ENCODE data around the gene CPXM1. TPM values are rescaled to one million over a fixed set of nuclear protein-coding genes. Genes with fewer than 3 reads are reported as not detected.
A peak's percentile ranks its signal among the peaks of the same experiment; 100 is the strongest.

CPXM1 gene
- 0.10 TPM for total RNA-seq

DNA sequence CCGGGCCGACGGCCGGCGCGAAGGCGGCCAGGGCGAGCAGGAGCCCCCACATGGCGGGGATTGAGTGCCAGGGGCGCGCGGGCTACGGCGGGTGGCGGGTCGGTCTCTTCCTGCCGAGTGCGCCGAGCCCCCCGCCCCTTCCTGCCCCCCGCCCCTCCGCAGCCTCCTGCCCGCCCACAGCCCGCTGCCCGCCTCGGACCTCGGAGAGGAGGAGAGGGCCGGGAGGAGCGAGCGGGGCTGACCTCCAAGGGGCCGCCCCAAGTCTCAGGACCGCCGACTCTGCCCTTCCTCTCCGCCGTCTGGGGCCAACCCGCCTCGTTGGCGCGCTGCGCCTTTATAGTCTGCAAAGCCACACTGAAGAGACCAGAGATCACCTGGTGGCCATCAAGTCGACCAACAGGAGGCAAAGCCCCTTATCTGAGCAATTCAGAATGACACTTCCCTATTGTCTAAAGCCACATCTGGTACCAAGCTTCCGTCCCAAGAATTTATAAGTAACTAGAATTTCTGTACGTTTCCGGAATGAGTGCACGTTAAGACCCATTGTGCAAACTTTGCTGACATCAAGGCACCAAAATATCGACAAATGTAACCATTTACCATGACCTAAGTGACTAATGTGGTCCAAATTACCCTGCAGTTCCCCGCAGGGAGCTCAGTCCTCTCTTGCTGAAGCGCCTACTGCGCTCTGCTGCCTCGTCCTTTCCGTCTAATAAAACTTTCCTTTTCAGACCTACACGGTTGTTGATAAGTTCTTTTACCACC is at the start of gene CPXM1:
TSS of gene CPXM1 (minus strand) at position 107 of the 765 bp plus-strand sequence. CDS start at position 52, 55 bp downstream.
- peak within 1 kb of the TSS; percentile 28 for H3K4me3 ChIP-seq (ENCODE audit: low read length)
- peaks cover 44% of the 10 kb centered on the region for H3K27me3 ChIP-seq (ENCODE audit: insufficient read depth, low read length)
- H3K4me1 ChIP-seq (ENCODE audit: insufficient read depth, low read length): peaks cover 24% of the 10 kb centered on the region
- no peaks in the 10 kb centered on the region for H3K9me3 ChIP-seq (ENCODE audit: low read depth, low read length)

DNA sequence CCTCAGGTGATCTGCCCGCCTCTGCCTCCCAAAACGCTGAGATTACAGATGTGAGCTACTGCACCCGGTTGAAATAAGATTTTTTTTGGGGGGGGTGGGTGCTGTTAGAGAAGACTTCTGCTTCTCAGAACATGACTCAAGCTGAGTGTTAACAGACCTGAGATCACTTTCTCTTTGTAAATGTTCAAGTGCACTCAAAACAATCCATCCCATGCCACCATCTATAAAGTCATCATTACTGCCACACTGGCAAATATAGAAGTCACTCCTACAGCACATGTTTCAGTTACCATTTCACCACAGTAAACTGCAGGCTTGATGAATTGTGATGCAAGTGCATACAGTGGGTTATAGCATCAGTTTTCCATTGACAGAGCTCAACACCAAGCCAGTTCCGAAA is 49.1 kb upstream of the CPXM1 start:
- H3K27me3 ChIP-seq (ENCODE audit: insufficient read depth, low read length): no peaks in the 10 kb centered on the region
- no peaks in the 10 kb centered on the region for H3K9me3 ChIP-seq (ENCODE audit: low read depth, low read length)

GRCh38 chr20:2847802-2848201 is 47.4 kb upstream of the CPXM1 start:
- Histone ChIP-seq H3K4me1 (ENCODE audit: insufficient read depth, low read length) (peaks cover 6% of the 10 kb centered on the region), H3K27me3 (ENCODE audit: insufficient read depth, low read length) (no peaks in the 10 kb centered on the region), H3K9me3 (ENCODE audit: low read depth, low read length) (no peaks in the 10 kb centered on the region), H3K4me3 (ENCODE audit: low read length) (no peak overlapping the region)

More for the DNA sequence above, 49.1 kb upstream of the CPXM1 start:
- no peak overlapping the region for H3K4me3 ChIP-seq (ENCODE audit: low read length)
- H3K4me1 ChIP-seq (ENCODE audit: insufficient read depth, low read length): peaks cover 6% of the 10 kb centered on the region

- Histone ChIP-seq H3K9me3 (ENCODE audit: low read depth, low read length) (no peaks in the 10 kb centered on the region), H3K4me3 (ENCODE audit: low read length) (no peak overlapping the region), H3K27me3 (ENCODE audit: insufficient read depth, low read length) (no peaks in the 10 kb centered on the region), H3K4me1 (ENCODE audit: insufficient read depth, low read length) (peaks cover 3% of the 10 kb centered on the region)
These were observed 46.3 kb upstream of the CPXM1 start for GRCh38 chr20:2846698-2847097.

DNA sequence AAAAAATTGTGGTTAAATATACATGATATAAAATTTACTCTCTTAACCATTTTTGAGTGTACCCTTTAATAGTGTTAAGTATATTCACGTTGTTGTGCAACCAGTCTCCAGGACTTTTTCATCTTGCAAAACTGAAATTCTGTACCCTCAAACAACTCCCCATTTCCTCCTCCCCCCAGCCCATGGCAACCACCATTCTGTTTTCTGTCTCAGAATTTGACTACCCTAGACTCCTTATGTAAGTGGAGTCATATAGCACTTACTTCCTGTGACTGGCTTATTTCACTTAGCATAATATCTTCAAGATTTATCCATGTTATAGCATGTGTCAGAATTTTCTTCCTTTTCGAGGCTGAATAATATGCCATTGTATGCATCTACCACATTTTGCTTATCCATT is 45.2 kb upstream of the CPXM1 start:
- Histone ChIP-seq H3K27me3 (ENCODE audit: insufficient read depth, low read length) (no peaks in the 10 kb centered on the region), H3K4me3 (ENCODE audit: low read length) (no peak overlapping the region), H3K4me1 (ENCODE audit: insufficient read depth, low read length) (peaks cover 10% of the 10 kb centered on the region), H3K9me3 (ENCODE audit: low read depth, low read length) (no peaks in the 10 kb centered on the region)

DNA sequence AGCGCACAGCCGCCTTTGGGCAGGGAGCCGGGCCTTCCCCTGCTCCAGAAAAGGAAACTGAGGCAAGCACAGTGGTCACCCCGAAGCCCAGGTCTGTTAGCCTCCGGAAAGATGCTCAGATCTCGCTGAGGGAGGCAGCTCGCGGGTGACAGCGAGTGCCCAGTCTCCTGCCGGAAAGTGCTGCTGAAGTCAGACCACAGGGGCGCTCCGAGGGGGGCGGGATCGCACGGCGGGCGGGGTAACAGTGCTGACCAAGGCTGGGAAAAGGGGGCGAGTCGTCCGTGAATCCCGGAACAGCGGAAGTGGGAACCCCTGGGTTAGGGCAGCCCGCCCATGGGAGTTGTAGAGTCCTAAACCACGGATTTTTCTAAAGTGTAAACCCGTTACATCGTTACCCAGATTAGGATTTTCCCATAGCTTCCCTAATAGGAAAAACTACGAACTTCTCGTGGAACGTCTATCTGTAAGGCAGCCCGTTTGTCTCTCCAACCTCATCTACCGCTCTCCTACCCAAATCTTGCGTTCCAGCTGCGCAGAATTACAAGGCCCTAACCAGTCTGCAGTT is 40.6 kb upstream of the CPXM1 start:
- H3K9me3 ChIP-seq (ENCODE audit: low read depth, low read length): no peaks in the 10 kb centered on the region
- H3K4me1 ChIP-seq (ENCODE audit: insufficient read depth, low read length): peaks cover 25% of the 10 kb centered on the region
- H3K4me3 ChIP-seq (ENCODE audit: low read length): peak overlapping the region; percentile 84
- H3K27me3 ChIP-seq (ENCODE audit: insufficient read depth, low read length): no peaks in the 10 kb centered on the region

- H3K27me3 ChIP-seq (ENCODE audit: insufficient read depth, low read length): no peaks in the 10 kb centered on the region
- peaks cover 25% of the 10 kb centered on the region for H3K4me1 ChIP-seq (ENCODE audit: insufficient read depth, low read length)
- peak within 1 kb of the TSS; percentile 84 for H3K4me3 ChIP-seq (ENCODE audit: low read length)
- H3K9me3 ChIP-seq (ENCODE audit: low read depth, low read length): no peaks in the 10 kb centered on the region
These were observed 39.9 kb upstream of the CPXM1 start, which contains the start of the genes PCED1A and VPS16 for GRCh38 chr20:2840138-2840966. TSS of gene PCED1A (minus strand) at chr20:2840655. CDS start at chr20:2839912, 743 bp downstream. TSS of gene VPS16 (plus strand) at chr20:2840745. CDS start at chr20:2840775, 30 bp downstream.

- Histone ChIP-seq H3K4me3 (ENCODE audit: low read length) (peak overlapping the region; percentile 84), H3K27me3 (ENCODE audit: insufficient read depth, low read length) (no peaks in the 10 kb centered on the region), H3K4me1 (ENCODE audit: insufficient read depth, low read length) (peaks cover 25% of the 10 kb centered on the region), H3K9me3 (ENCODE audit: low read depth, low read length) (no peaks in the 10 kb centered on the region)
These were observed 39.3 kb upstream of the CPXM1 start for GRCh38 chr20:2839732-2840137.

DNA sequence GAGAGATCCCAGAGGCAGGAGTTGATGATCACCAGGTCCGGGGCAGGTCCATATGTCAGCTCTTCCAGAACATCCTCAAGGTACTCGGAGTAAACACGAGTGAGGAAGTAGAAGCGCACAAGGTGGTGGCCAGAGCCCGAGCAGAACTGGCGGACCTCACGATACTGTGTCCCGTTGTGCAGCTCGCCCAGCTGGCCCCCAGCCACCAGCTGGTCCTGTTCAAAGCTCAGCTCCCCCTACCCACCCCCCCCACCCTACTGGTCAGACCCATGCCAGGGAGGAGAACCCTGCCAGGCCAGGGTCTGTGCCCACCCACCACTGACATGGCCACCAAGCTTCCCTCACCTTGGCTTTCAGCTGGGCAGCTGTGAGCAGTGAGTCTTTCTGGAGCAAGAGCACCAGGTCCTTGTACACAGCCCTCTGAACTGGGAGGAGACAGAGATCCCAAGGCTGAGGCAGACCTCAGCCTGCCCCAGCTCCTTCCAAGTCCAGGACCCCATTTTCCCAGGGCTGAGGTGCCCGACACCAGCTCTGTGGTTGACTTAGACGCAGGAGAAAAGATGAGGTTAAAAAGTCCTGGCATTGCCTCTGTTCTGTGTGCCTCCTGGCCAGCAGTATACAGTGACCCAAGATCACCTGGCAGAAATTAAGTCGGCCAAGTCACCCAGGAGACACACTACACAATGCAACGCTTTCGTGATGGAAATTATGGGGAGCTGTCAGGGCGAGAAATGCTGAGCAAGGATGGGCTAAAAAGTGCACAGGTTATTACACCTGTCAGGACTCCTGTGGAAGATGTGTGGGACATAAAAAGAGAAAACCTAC is 38.6 kb upstream of the CPXM1 start:
- no peaks in the 10 kb centered on the region for H3K27me3 ChIP-seq (ENCODE audit: insufficient read depth, low read length)
- H3K9me3 ChIP-seq (ENCODE audit: low read depth, low read length): no peaks in the 10 kb centered on the region
- H3K4me3 ChIP-seq (ENCODE audit: low read length): no peak overlapping the region
- H3K4me1 ChIP-seq (ENCODE audit: insufficient read depth, low read length): peaks cover 25% of the 10 kb centered on the region

DNA sequence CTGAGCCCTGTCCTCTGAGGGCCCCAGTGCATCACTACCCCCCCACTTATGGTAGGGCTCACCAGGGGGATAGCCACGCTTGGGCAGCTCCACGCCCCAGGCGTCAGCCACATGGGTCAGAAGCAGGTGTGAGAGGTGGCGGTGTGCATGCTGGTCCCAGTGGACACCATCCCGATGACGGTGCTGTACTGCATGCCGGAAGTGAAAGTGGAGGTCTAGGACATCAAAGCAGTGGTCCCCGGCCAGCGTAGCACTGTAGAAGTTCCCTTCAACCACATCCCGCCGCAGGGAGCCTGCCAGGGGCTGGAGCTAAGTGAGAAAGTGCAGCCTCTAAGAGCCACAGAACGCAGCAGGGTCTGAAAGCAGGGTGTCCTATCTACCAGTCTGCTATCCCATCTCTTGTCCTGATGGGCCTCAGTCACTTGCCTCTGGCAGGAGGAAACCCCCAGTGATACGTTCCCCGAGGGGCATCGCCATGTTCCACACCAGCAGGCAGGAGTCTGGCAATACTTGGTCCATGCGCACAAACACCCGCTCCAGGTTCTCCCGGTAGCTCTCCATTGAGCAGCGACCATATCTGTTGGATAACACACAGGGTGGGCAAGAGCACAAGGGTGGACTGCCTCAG is 37.9 kb upstream of the CPXM1 start:
- no peaks in the 10 kb centered on the region for H3K27me3 ChIP-seq (ENCODE audit: insufficient read depth, low read length)
- H3K9me3 ChIP-seq (ENCODE audit: low read depth, low read length): no peaks in the 10 kb centered on the region
- H3K4me3 ChIP-seq (ENCODE audit: low read length): no peak overlapping the region
- peaks cover 25% of the 10 kb centered on the region for H3K4me1 ChIP-seq (ENCODE audit: insufficient read depth, low read length)

- Histone ChIP-seq H3K4me3 (ENCODE audit: low read length) (no peak overlapping the region), H3K27me3 (ENCODE audit: insufficient read depth, low read length) (no peaks in the 10 kb centered on the region), H3K9me3 (ENCODE audit: low read depth, low read length) (no peaks in the 10 kb centered on the region), H3K4me1 (ENCODE audit: insufficient read depth, low read length) (peaks cover 25% of the 10 kb centered on the region)
These were observed 37.0 kb upstream of the CPXM1 start for GRCh38 chr20:2837221-2837960.

DNA sequence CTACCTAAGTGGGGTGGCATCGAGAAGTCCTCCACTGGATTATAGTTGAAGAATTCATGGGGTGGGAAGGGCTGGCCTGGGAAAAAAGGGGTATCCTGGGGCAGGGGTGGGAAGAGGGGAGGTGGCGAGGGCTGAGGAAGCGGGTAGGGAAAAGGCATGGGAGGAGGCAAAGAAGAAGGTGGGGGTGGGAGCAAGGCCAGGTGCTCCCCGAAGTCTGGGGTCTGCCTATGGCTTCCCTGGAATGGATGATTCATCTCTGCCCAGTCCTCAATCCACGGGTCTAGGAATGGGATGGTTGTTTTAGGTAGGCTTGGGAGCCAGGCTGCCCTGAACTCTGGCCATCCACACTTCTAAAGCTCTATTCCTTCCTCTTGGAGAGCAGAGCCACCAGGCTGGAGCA is 35.6 kb upstream of the CPXM1 start:
- Histone ChIP-seq H3K4me1 (ENCODE audit: insufficient read depth, low read length) (peaks cover 21% of the 10 kb centered on the region), H3K4me3 (ENCODE audit: low read length) (no peak overlapping the region), H3K27me3 (ENCODE audit: insufficient read depth, low read length) (no peaks in the 10 kb centered on the region), H3K9me3 (ENCODE audit: low read depth, low read length) (no peaks in the 10 kb centered on the region)

GRCh38 chr20:2835331-2835796 is 34.9 kb upstream of the CPXM1 start:
- H3K27me3 ChIP-seq (ENCODE audit: insufficient read depth, low read length): no peaks in the 10 kb centered on the region
- peaks cover 19% of the 10 kb centered on the region for H3K4me1 ChIP-seq (ENCODE audit: insufficient read depth, low read length)
- no peaks in the 10 kb centered on the region for H3K9me3 ChIP-seq (ENCODE audit: low read depth, low read length)
- H3K4me3 ChIP-seq (ENCODE audit: low read length): no peak overlapping the region

All from mononuclear cell (primary cell).